ENCODE data around the gene SORD.

The SORD gene

DNA sequence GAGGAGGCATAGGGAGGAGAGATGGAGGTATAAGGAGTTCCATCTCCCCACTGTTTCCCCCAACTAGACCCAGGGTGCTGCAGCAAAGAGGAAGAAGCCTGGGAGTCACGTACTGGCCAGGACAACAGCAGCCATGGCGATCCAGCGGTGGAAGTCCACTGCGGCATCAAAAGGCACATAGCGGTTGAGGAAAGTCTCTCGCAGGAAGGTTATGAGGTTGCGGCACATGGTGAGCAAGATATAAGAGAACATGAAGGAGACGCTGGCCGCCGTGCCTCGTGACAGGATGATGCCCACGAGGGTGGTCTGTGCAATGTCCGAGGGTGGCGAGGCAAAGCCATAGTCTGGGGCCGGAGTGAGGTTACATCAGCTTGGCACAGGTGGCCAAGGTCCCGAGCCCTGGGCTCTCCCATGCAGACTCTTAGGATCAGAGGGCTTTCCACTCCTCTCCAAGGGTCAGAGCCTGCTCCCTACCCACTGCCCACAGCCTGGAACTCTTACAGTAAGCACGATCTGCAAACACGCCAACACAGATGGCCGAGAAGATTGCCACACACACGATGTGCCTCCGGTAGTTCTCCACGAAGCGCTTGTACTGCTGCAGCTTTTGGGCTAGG lies 76.7 kb downstream of the SORD start:
- Histone ChIP-seq H3K9me3 (ENCODE audit: insufficient read depth, low read length) (no peaks in the 10 kb centered on the region), H3K27me3 (ENCODE audit: low read length) (no peaks in the 10 kb centered on the region), H3K27ac (ENCODE audit: low read depth, low read length) (no peak overlapping the region), H4K20me1 (ENCODE audit: low read depth, low read length) (no peaks in the 10 kb centered on the region), H2AFZ (ENCODE audit: low read depth, low read length, severe bottlenecking) (no peak overlapping the region), H3K79me2 (ENCODE audit: insufficient read depth, low read length) (no peaks in the 10 kb centered on the region), H3K4me2 (ENCODE audit: low read depth, low read length, poor library complexity, severe bottlenecking) (no peak overlapping the region), H3K9ac (ENCODE audit: low read length) (no peak overlapping the region), H3K4me3 (ENCODE audit: insufficient read depth, low read length, poor library complexity, severe bottlenecking) (no peak overlapping the region), H3F3A (ENCODE audit: insufficient read depth) (no peaks in the 10 kb centered on the region), H3K36me3 (ENCODE audit: low read length) (no peaks in the 10 kb centered on the region), H3K9me2 (replicated peaks; ENCODE audit: insufficient read depth, low read length) (no peaks in the 10 kb centered on the region)
- TF ChIP-seq EZH2phosphoT487 (conservative IDR thresholded peaks at IDR 0.05; ENCODE audit: low read length): no peak
- TF ChIP-seq, protein P1, sequence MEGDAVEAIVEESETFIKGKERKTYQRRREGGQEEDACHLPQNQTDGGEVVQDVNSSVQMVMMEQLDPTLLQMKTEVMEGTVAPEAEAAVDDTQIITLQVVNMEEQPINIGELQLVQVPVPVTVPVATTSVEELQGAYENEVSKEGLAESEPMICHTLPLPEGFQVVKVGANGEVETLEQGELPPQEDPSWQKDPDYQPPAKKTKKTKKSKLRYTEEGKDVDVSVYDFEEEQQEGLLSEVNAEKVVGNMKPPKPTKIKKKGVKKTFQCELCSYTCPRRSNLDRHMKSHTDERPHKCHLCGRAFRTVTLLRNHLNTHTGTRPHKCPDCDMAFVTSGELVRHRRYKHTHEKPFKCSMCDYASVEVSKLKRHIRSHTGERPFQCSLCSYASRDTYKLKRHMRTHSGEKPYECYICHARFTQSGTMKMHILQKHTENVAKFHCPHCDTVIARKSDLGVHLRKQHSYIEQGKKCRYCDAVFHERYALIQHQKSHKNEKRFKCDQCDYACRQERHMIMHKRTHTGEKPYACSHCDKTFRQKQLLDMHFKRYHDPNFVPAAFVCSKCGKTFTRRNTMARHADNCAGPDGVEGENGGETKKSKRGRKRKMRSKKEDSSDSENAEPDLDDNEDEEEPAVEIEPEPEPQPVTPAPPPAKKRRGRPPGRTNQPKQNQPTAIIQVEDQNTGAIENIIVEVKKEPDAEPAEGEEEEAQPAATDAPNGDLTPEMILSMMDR (IDR thresholded peaks at IDR 0.05; ENCODE audit: insufficient read depth, low read length, poor library complexity, severe bottlenecking): no peak

DNA sequence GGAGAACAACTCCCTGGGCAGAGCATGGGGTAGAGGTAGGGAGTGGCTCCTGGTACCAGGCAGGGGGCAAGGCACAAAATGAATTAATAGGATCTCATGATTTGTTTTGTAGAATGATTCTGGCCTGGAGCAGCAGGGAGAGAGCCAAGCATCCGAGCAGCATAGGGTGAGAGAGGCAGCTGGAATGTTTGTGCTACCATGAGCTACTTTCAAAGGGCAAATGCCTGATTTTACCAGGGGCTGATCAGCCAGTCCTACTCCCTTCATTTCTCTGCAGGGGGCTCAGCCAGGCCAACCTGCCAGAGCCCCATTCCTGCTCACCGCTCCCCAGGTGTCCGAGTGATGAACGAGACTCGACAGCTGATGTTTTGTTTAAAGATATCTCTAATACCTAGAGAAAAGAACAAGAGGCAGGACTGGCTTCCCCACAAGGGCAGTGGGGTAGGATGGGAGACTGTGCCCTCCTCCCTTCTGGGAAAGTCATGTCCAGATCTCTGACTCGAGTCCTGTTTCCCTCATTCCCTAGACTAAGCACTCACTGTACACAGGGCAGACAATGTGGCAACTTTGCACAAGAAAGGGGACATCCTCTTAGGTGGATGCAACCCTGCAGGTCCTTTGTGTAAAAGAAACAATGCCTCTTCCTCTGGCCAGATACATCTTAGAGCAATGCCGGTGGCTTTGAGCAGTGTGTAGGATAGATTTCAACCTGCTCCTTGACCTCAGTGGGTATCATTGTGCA lies 78.1 kb downstream of the SORD start:
- Histone ChIP-seq H3K27ac (ENCODE audit: low read depth, low read length) (no peak overlapping the region), H3F3A (ENCODE audit: insufficient read depth) (no peaks in the 10 kb centered on the region), H3K9me3 (ENCODE audit: insufficient read depth, low read length) (no peaks in the 10 kb centered on the region), H3K9ac (ENCODE audit: low read length) (no peak overlapping the region), H4K20me1 (ENCODE audit: low read depth, low read length) (no peaks in the 10 kb centered on the region), H3K79me2 (ENCODE audit: insufficient read depth, low read length) (no peaks in the 10 kb centered on the region), H3K4me3 (ENCODE audit: insufficient read depth, low read length, poor library complexity, severe bottlenecking) (no peak overlapping the region), H3K36me3 (ENCODE audit: low read length) (no peaks in the 10 kb centered on the region), H3K4me2 (ENCODE audit: low read depth, low read length, poor library complexity, severe bottlenecking) (no peak overlapping the region), H2AFZ (ENCODE audit: low read depth, low read length, severe bottlenecking) (no peak overlapping the region), H3K9me2 (replicated peaks; ENCODE audit: insufficient read depth, low read length) (no peaks in the 10 kb centered on the region), H3K27me3 (ENCODE audit: low read length) (no peaks in the 10 kb centered on the region)
- TF ChIP-seq, protein P1 (IDR thresholded peaks at IDR 0.05; ENCODE audit: insufficient read depth, low read length, poor library complexity, severe bottlenecking): no peak
- no peak for TF ChIP-seq EZH2phosphoT487 (conservative IDR thresholded peaks at IDR 0.05; ENCODE audit: low read length)

DNA sequence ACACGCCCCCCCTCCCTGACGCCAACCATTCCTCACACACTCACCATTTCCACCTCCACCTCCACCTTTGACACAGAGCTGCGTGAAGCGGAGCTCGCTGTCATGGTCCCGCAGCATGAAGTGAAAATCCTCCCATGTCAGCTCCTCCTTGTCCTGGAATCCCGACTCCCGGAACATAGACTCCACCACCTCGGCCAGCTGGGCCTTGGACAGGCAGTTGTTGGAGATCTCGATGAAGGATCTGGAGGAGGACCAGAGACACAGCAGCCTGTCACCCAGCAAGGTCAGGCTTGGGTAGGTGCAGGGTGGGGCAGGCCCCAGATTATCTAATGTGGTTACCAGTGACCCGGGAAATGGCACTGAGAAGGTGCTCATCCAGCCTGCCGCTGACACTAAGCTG lies 78.8 kb downstream of the SORD start:
- no peak overlapping the region for H3K4me3 ChIP-seq (ENCODE audit: insufficient read depth, low read length, poor library complexity, severe bottlenecking)
- no peaks in the 10 kb centered on the region for H3K36me3 ChIP-seq (ENCODE audit: low read length)
- H2AFZ ChIP-seq (ENCODE audit: low read depth, low read length, severe bottlenecking): no peak overlapping the region
- TF ChIP-seq, protein P1 (IDR thresholded peaks at IDR 0.05; ENCODE audit: insufficient read depth, low read length, poor library complexity, severe bottlenecking): no peak
- TF ChIP-seq EZH2phosphoT487 (conservative IDR thresholded peaks at IDR 0.05; ENCODE audit: low read length): no peak
- H3K9me2 ChIP-seq (replicated peaks; ENCODE audit: insufficient read depth, low read length): no peaks in the 10 kb centered on the region
- no peaks in the 10 kb centered on the region for H3K27me3 ChIP-seq (ENCODE audit: low read length)
- H3K79me2 ChIP-seq (ENCODE audit: insufficient read depth, low read length): no peaks in the 10 kb centered on the region
- H3F3A ChIP-seq (ENCODE audit: insufficient read depth): no peaks in the 10 kb centered on the region
- H3K9me3 ChIP-seq (ENCODE audit: insufficient read depth, low read length): no peaks in the 10 kb centered on the region
- no peaks in the 10 kb centered on the region for H4K20me1 ChIP-seq (ENCODE audit: low read depth, low read length)
- no peak overlapping the region for H3K4me2 ChIP-seq (ENCODE audit: low read depth, low read length, poor library complexity, severe bottlenecking)
- no peak overlapping the region for H3K9ac ChIP-seq (ENCODE audit: low read length)
- H3K27ac ChIP-seq (ENCODE audit: low read depth, low read length): no peak overlapping the region
